ENCODE results near the gene TATDN2.
A peak's percentile ranks its signal among the peaks of the same experiment; 100 is the strongest.
"Not testable (repeated sequence)": the region's sequence is repeated elsewhere in the genome, so short reads cannot be mapped to it uniquely, and the experiment has no call there.

The TATDN2 gene

GRCh38 chr3:10253731-10254130 lies 5.5 kb downstream of the TATDN2 start:
- peaks cover 23% of the 10 kb centered on the region for H3K4me1 ChIP-seq (ENCODE audit: control insufficient read depth, insufficient read depth, low read length)
- no peaks in the 10 kb centered on the region for H3K27me3 ChIP-seq (ENCODE audit: control insufficient read depth in 1 of 2, insufficient read depth in 2 of 2, low read length in 2 of 2)
- no peak overlapping the region for H3K9ac ChIP-seq (ENCODE audit: low read length in 2 of 2)
- H3K36me3 ChIP-seq (ENCODE audit: control insufficient read depth in 2 of 2, insufficient read depth in 2 of 2, low read length in 2 of 2) = peaks cover 7 to 14% of the 10 kb centered on the region in 2 donors
- H3K4me3 ChIP-seq (ENCODE audit: low read length in 2 of 2) = no peak overlapping the region
- H3K9me3 ChIP-seq (ENCODE audit: control insufficient read depth in 2 of 2, low read length in 2 of 2) = no peaks in the 10 kb centered on the region
- no peak overlapping the region for H3K27ac ChIP-seq (ENCODE audit: low read length)

GRCh38 chr3:10255835-10256234 lies 7.6 kb downstream of the TATDN2 start:
- Histone ChIP-seq H3K9ac (ENCODE audit: low read length in 2 of 2) (no peak overlapping the region), H3K4me1 (ENCODE audit: control insufficient read depth, insufficient read depth, low read length) (peaks cover 7% of the 10 kb centered on the region), H3K27me3 (ENCODE audit: control insufficient read depth in 1 of 2, insufficient read depth in 2 of 2, low read length in 2 of 2) (no peaks in the 10 kb centered on the region), H3K9me3 (ENCODE audit: control insufficient read depth in 2 of 2, low read length in 2 of 2) (no peaks in the 10 kb centered on the region), H3K4me3 (ENCODE audit: low read length in 2 of 2) (no peak overlapping the region), H3K27ac (ENCODE audit: low read length) (no peak overlapping the region), H3K36me3 (ENCODE audit: control insufficient read depth in 2 of 2, insufficient read depth in 2 of 2, low read length in 2 of 2) (peaks cover 12 to 25% of the 10 kb centered on the region in 2 donors)

- peaks cover 18 to 23% of the 10 kb centered on the region in 2 donors for H3K36me3 ChIP-seq (ENCODE audit: control insufficient read depth in 2 of 2, insufficient read depth in 2 of 2, low read length in 2 of 2)
- H3K9ac ChIP-seq (ENCODE audit: low read length in 2 of 2) = no peak overlapping the region
- H3K4me3 ChIP-seq (ENCODE audit: low read length in 2 of 2) = no peak overlapping the region
- no peaks in the 10 kb centered on the region for H3K9me3 ChIP-seq (ENCODE audit: control insufficient read depth in 2 of 2, low read length in 2 of 2)
- no peaks in the 10 kb centered on the region for H3K27me3 ChIP-seq (ENCODE audit: control insufficient read depth in 1 of 2, insufficient read depth in 2 of 2, low read length in 2 of 2)
- no peak overlapping the region for H3K27ac ChIP-seq (ENCODE audit: low read length)
- peaks cover 5% of the 10 kb centered on the region for H3K4me1 ChIP-seq (ENCODE audit: control insufficient read depth, insufficient read depth, low read length)
Observed at GRCh38 chr3:10259036-10259435, 10.8 kb downstream of the TATDN2 start.

- H3K4me1 ChIP-seq (ENCODE audit: control insufficient read depth, insufficient read depth, low read length) = peaks cover 3% of the 10 kb centered on the region
- no peaks in the 10 kb centered on the region for H3K27me3 ChIP-seq (ENCODE audit: control insufficient read depth in 1 of 2, insufficient read depth in 2 of 2, low read length in 2 of 2)
- H3K27ac ChIP-seq (ENCODE audit: low read length) = no peak overlapping the region
- H3K9ac ChIP-seq (ENCODE audit: low read length in 2 of 2) = no peak overlapping the region
- no peaks in the 10 kb centered on the region for H3K9me3 ChIP-seq (ENCODE audit: control insufficient read depth in 2 of 2, low read length in 2 of 2)
- H3K4me3 ChIP-seq (ENCODE audit: low read length in 2 of 2) = no peak overlapping the region
- peaks cover 14 to 20% of the 10 kb centered on the region in 2 donors for H3K36me3 ChIP-seq (ENCODE audit: control insufficient read depth in 2 of 2, insufficient read depth in 2 of 2, low read length in 2 of 2)
Observed at GRCh38 chr3:10259798-10260197, 11.5 kb downstream of the TATDN2 start.

GRCh38 chr3:10260211-10260701 lies 12.0 kb downstream of the TATDN2 start:
- H3K27ac ChIP-seq (ENCODE audit: low read length) = no peak overlapping the region
- no peak overlapping the region for H3K4me3 ChIP-seq (ENCODE audit: low read length in 2 of 2)
- H3K9ac ChIP-seq (ENCODE audit: low read length in 2 of 2) = no peak overlapping the region
- H3K36me3 ChIP-seq (ENCODE audit: control insufficient read depth in 2 of 2, insufficient read depth in 2 of 2, low read length in 2 of 2) = peaks cover 14 to 20% of the 10 kb centered on the region in 2 donors
- no peaks in the 10 kb centered on the region for H3K9me3 ChIP-seq (ENCODE audit: control insufficient read depth in 2 of 2, low read length in 2 of 2)
- H3K4me1 ChIP-seq (ENCODE audit: control insufficient read depth, insufficient read depth, low read length) = peaks cover 3% of the 10 kb centered on the region
- H3K27me3 ChIP-seq (ENCODE audit: control insufficient read depth in 1 of 2, insufficient read depth in 2 of 2, low read length in 2 of 2) = no peaks in the 10 kb centered on the region

- no peak overlapping the region for H3K27ac ChIP-seq (ENCODE audit: low read length)
- no peaks in the 10 kb centered on the region for H3K27me3 ChIP-seq (ENCODE audit: control insufficient read depth in 1 of 2, insufficient read depth in 2 of 2, low read length in 2 of 2)
- no peak overlapping the region for H3K4me3 ChIP-seq (ENCODE audit: low read length in 2 of 2)
- no peaks in the 10 kb centered on the region for H3K9me3 ChIP-seq (ENCODE audit: control insufficient read depth in 2 of 2, low read length in 2 of 2)
- H3K4me1 ChIP-seq (ENCODE audit: control insufficient read depth, insufficient read depth, low read length) = peaks cover 3% of the 10 kb centered on the region
- no peak overlapping the region for H3K9ac ChIP-seq (ENCODE audit: low read length in 2 of 2)
- peaks cover 16 to 22% of the 10 kb centered on the region in 2 donors for H3K36me3 ChIP-seq (ENCODE audit: control insufficient read depth in 2 of 2, insufficient read depth in 2 of 2, low read length in 2 of 2)
Observed at GRCh38 chr3:10262027-10262426, 13.8 kb downstream of the TATDN2 start.

GRCh38 chr3:10263646-10264363 lies 15.5 kb downstream of the TATDN2 start:
- peaks cover 16 to 22% of the 10 kb centered on the region in 2 donors for H3K36me3 ChIP-seq (ENCODE audit: control insufficient read depth in 2 of 2, insufficient read depth in 2 of 2, low read length in 2 of 2)
- H3K4me3 ChIP-seq (ENCODE audit: low read length in 2 of 2) = peak overlapping the region in 1 of 2 donors; percentile 10
- H3K9me3 ChIP-seq (ENCODE audit: control insufficient read depth in 2 of 2, low read length in 2 of 2) = no peaks in the 10 kb centered on the region
- peak overlapping the region; percentile 55 for H3K9ac ChIP-seq (ENCODE audit: low read length in 2 of 2)
- H3K27ac ChIP-seq (ENCODE audit: low read length) = peak overlapping the region; percentile 53
- H3K27me3 ChIP-seq (ENCODE audit: control insufficient read depth in 1 of 2, insufficient read depth in 2 of 2, low read length in 2 of 2) = no peaks in the 10 kb centered on the region
- peaks cover 3% of the 10 kb centered on the region for H3K4me1 ChIP-seq (ENCODE audit: control insufficient read depth, insufficient read depth, low read length)

GRCh38 chr3:10265833-10266232 lies 17.6 kb downstream of the TATDN2 start:
- H3K27me3 ChIP-seq (ENCODE audit: control insufficient read depth in 1 of 2, insufficient read depth in 2 of 2, low read length in 2 of 2) = no peaks in the 10 kb centered on the region
- H3K9ac ChIP-seq (ENCODE audit: low read length in 2 of 2) = no peak overlapping the region

GRCh38 chr3:10266936-10267335 lies 18.7 kb downstream of the TATDN2 start:
- H3K27me3 ChIP-seq (ENCODE audit: control insufficient read depth in 1 of 2, insufficient read depth in 2 of 2, low read length in 2 of 2); H3K9me3 ChIP-seq (ENCODE audit: control insufficient read depth in 2 of 2, low read length in 2 of 2); H3K4me3 ChIP-seq (ENCODE audit: low read length in 2 of 2); H3K27ac ChIP-seq (ENCODE audit: low read length); H3K4me1 ChIP-seq (ENCODE audit: control insufficient read depth, insufficient read depth, low read length); H3K9ac ChIP-seq (ENCODE audit: low read length in 2 of 2): not testable (repeated sequence)
- H3K36me3 ChIP-seq (ENCODE audit: control insufficient read depth in 2 of 2, insufficient read depth in 2 of 2, low read length in 2 of 2) = peaks cover 21 to 23% of the 10 kb centered on the region in 2 donors

More at GRCh38 chr3:10265833-10266232, 17.6 kb downstream of the TATDN2 start:
- H3K9me3 ChIP-seq (ENCODE audit: control insufficient read depth in 2 of 2, low read length in 2 of 2) = no peaks in the 10 kb centered on the region
- H3K4me3 ChIP-seq (ENCODE audit: low read length in 2 of 2) = no peak overlapping the region
- peaks cover 22 to 24% of the 10 kb centered on the region in 2 donors for H3K36me3 ChIP-seq (ENCODE audit: control insufficient read depth in 2 of 2, insufficient read depth in 2 of 2, low read length in 2 of 2)
- no peak overlapping the region for H3K27ac ChIP-seq (ENCODE audit: low read length)
- H3K4me1 ChIP-seq (ENCODE audit: control insufficient read depth, insufficient read depth, low read length) = peaks cover 4% of the 10 kb centered on the region

- H3K4me3 ChIP-seq (ENCODE audit: low read length in 2 of 2) = no peak overlapping the region
- H3K4me1 ChIP-seq (ENCODE audit: control insufficient read depth, insufficient read depth, low read length) = peaks cover 7% of the 10 kb centered on the region
- H3K27ac ChIP-seq (ENCODE audit: low read length) = no peak overlapping the region
- H3K36me3 ChIP-seq (ENCODE audit: control insufficient read depth in 2 of 2, insufficient read depth in 2 of 2, low read length in 2 of 2) = peaks cover 20 to 21% of the 10 kb centered on the region in 2 donors
- no peak overlapping the region for H3K9ac ChIP-seq (ENCODE audit: low read length in 2 of 2)
- H3K27me3 ChIP-seq (ENCODE audit: control insufficient read depth in 1 of 2, insufficient read depth in 2 of 2, low read length in 2 of 2) = no peaks in the 10 kb centered on the region
- no peaks in the 10 kb centered on the region for H3K9me3 ChIP-seq (ENCODE audit: control insufficient read depth in 2 of 2, low read length in 2 of 2)
Observed at GRCh38 chr3:10268116-10268515, 19.9 kb downstream of the TATDN2 start.

- Histone ChIP-seq H3K4me3 (ENCODE audit: low read length in 2 of 2) (no peak overlapping the region), H3K9ac (ENCODE audit: low read length in 2 of 2) (no peak overlapping the region), H3K9me3 (ENCODE audit: control insufficient read depth in 2 of 2, low read length in 2 of 2) (no peaks in the 10 kb centered on the region), H3K27me3 (ENCODE audit: control insufficient read depth in 1 of 2, insufficient read depth in 2 of 2, low read length in 2 of 2) (no peaks in the 10 kb centered on the region), H3K27ac (ENCODE audit: low read length) (no peak overlapping the region), H3K4me1 (ENCODE audit: control insufficient read depth, insufficient read depth, low read length) (peaks cover 10% of the 10 kb centered on the region), H3K36me3 (ENCODE audit: control insufficient read depth in 2 of 2, insufficient read depth in 2 of 2, low read length in 2 of 2) (peaks cover 20 to 21% of the 10 kb centered on the region in 2 donors)
Observed at GRCh38 chr3:10268930-10269329, 20.7 kb downstream of the TATDN2 start.

Measured in stomach smooth muscle (tissue), 2 donors.